ENCODE measurements around the gene ARFGAP3.

ARFGAP3 gene

DNA sequence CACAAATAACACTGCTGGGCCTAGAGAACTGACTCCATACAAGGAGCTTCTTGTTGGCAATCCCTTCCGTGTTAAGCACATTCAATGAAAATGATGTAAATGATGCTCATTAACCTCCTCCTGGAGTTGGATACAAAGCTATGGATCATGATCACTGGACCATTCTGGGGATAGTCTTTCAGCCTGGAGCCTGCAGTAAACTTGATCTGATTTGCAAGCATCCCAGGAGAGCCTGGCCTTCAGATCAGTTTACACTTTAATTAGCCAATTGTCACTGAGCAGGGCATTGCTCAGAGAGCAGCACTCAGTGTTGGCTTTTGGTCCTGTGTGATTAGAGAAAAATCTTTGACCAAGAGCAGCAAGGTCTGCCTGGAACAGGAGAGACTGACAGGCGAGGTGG, 45.6 kb downstream of the ARFGAP3 start:
- Mint-ChIP-seq H3K4me1 (ENCODE audit: low read depth) (peaks cover 5% of the 10 kb centered on the region), H3K36me3 (ENCODE audit: low read depth) (peaks cover 89% of the 10 kb centered on the region), H3K9me3 (no peaks in the 10 kb centered on the region), H3K4me3 (no peak overlapping the region), H3K27me3 (no peaks in the 10 kb centered on the region), H3K27ac (no peak overlapping the region)
- intact Hi-C loops (cut with micrococcal nuclease): no loop called here

DNA sequence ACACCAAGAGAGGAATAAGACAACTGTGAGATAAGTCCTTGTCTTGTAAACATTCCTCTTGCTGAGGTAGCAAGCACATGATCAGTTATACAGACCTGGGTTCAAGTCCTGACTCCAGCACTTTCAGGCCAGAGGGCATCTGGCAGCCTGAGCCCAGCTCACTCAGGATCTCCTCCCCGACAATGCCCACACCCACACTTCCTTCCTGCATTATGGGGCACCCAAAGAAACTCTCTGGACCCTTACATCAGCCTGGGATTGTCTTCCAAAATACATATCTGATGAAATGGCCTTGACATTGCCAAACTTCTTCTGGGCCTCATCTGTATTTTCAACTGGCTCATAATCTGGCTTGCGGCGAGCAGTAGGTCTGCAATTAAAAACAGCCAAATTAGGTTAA, 48.6 kb downstream of the ARFGAP3 start:
- H3K4me1 Mint-ChIP-seq (ENCODE audit: low read depth): peaks cover 5% of the 10 kb centered on the region
- intact Hi-C loops (cut with micrococcal nuclease): no loop called here
- peaks cover 96% of the 10 kb centered on the region for H3K36me3 Mint-ChIP-seq (ENCODE audit: low read depth)
- H3K4me3 Mint-ChIP-seq: no peak overlapping the region
- H3K27ac Mint-ChIP-seq: no peak overlapping the region
- H3K9me3 Mint-ChIP-seq: no peaks in the 10 kb centered on the region
- no peaks in the 10 kb centered on the region for H3K27me3 Mint-ChIP-seq

DNA sequence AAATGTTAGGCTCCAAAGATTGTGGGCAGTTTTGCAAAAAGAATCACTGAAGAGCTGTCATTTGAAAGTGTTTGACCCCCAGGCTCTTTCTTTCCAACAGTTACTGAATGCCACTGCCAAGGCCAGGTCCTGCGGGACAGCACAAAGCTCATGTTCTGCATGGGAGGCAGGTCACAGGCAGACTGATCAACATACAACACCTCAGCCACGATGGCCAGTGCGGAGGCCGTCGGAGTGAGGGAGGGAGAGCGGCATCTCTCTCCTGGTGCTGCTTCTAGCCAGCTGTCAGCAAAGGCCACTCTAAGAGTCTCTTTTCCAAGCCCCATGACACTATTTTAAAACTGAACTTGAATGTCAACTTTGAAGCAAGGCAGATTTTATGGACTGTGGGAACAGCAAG, 49.9 kb downstream of the ARFGAP3 start:
- H3K9me3 Mint-ChIP-seq: no peaks in the 10 kb centered on the region
- peaks cover 5% of the 10 kb centered on the region for H3K4me1 Mint-ChIP-seq (ENCODE audit: low read depth)
- H3K27me3 Mint-ChIP-seq: no peaks in the 10 kb centered on the region
- intact Hi-C loops (cut with micrococcal nuclease): no loop called here
- peaks cover 93% of the 10 kb centered on the region for H3K36me3 Mint-ChIP-seq (ENCODE audit: low read depth)
- no peak overlapping the region for H3K4me3 Mint-ChIP-seq
- no peak overlapping the region for H3K27ac Mint-ChIP-seq

DNA sequence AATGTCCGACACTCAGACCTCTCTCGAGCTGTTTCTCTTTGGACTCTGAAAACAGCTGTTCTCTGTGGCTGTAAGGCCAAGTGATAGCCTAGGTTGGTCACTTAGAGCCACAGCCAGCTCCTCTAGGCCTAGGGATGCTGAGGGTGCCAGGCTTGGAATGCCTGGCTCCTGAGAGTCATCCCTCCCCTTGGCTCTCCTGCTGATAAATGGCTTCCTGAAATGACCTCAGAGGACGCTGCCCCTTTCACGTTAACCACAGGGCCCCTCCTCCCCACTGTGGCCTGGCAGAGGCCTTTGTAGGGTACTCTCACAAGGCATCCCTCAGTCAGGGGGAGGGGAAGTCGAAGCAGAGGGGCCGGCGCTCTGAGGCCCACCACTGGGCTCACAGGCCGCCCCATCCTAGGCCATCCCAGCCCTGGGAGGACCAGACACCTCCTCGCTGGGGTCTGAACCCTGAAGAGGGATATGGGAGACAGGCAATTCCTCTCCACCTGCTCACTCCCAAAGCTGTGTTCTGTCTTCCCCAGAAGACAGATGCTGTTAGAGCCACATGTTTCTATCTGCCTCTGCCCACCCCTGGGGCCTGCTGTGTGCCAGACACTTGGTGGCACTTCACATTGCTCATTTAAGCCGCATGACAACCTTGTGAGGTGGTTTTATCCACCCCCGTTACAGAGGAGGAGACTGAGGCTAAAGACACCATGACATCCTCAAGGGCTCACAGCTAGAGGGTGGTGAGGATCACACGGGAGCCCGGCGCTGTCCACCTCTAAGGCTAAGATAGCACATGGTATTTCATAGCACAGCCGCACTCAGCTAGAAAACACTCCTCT, 50.9 kb downstream of the ARFGAP3 start:
- Mint-ChIP-seq H3K27ac (no peak overlapping the region), H3K4me3 (no peak overlapping the region), H3K4me1 (ENCODE audit: low read depth) (peaks cover 5% of the 10 kb centered on the region), H3K9me3 (no peaks in the 10 kb centered on the region), H3K36me3 (ENCODE audit: low read depth) (peaks cover 93% of the 10 kb centered on the region), H3K27me3 (no peaks in the 10 kb centered on the region)
- intact Hi-C loops (cut with micrococcal nuclease): no loop called here

DNA sequence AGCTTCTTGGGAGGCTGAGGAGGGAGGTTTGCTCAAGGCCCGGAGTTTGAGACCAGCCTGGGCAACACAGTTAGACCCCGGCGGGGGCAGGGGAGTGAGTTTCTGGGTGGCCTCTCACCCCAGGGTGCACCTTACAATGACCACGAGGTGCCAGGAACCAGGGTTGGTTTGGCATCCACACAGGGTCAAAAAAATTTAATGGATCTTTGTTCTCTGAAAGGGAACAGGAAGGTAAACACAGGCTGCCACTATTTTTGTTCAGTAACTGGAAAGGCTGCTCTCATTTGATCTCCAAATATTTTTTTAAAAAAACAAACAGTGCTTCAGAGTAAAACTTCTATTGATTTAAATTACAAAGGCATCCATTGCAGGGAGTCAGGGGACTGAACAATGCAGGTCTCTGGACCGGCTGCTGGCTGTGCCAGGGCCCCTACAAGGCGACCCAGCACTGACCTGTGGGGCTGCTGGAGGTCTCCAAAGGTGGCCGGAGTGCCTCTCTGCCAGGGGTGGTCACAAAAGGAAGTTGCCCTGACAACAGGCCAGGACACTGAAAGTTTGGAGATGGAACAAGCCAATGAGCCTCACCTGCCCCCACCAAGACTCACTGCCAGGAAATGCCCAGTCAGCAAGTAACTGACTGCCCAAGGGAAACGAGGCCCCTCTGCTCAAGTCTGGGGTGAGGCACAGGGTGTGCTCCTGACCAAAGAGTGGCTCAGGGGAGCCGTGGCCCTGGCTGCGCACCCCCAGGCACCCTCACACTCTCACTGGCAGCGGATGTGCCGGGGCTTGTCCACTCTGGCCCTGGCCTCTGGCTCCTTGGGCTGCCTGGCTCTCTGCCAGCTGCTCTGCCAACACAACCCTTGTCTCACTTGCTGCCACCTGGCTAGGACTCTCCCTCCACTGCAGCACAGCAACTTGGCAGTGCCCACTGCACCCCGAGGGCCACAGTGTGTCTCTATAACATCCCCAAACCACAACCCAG, 51.8 kb downstream of the ARFGAP3 start:
- Mint-ChIP-seq H3K27me3 (no peaks in the 10 kb centered on the region), H3K36me3 (ENCODE audit: low read depth) (peaks cover 93% of the 10 kb centered on the region), H3K9me3 (no peaks in the 10 kb centered on the region), H3K4me3 (no peak overlapping the region), H3K4me1 (ENCODE audit: low read depth) (peaks cover 5% of the 10 kb centered on the region), H3K27ac (no peak overlapping the region)
- intact Hi-C loops (cut with micrococcal nuclease): no loop called here

DNA sequence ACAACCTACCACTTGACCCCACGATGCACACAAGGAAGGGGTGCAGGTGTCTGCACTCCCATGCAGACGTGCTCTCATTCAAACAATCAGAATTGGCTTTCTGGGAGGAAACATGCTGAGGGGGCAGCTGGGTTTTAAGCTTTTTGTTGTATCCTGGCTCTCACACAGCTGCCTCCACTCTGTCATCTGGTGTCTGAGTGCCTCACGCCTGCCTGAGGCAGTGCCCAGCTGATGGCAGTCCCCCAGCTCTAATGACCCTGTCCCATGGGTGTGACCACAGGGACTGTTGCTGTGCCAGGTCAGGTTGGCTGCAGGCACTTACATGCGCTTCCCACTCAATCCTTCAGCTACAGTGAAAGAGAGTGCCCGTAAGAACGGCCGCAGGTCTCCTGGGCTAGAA, 53.7 kb downstream of the ARFGAP3 start:
- Mint-ChIP-seq H3K27ac (no peak overlapping the region), H3K4me1 (ENCODE audit: low read depth) (peaks cover under 1% of the 10 kb centered on the region), H3K27me3 (no peaks in the 10 kb centered on the region), H3K4me3 (no peak overlapping the region), H3K9me3 (no peaks in the 10 kb centered on the region), H3K36me3 (ENCODE audit: low read depth) (peaks cover 90% of the 10 kb centered on the region)
- intact Hi-C loops (cut with micrococcal nuclease): no loop called here

DNA sequence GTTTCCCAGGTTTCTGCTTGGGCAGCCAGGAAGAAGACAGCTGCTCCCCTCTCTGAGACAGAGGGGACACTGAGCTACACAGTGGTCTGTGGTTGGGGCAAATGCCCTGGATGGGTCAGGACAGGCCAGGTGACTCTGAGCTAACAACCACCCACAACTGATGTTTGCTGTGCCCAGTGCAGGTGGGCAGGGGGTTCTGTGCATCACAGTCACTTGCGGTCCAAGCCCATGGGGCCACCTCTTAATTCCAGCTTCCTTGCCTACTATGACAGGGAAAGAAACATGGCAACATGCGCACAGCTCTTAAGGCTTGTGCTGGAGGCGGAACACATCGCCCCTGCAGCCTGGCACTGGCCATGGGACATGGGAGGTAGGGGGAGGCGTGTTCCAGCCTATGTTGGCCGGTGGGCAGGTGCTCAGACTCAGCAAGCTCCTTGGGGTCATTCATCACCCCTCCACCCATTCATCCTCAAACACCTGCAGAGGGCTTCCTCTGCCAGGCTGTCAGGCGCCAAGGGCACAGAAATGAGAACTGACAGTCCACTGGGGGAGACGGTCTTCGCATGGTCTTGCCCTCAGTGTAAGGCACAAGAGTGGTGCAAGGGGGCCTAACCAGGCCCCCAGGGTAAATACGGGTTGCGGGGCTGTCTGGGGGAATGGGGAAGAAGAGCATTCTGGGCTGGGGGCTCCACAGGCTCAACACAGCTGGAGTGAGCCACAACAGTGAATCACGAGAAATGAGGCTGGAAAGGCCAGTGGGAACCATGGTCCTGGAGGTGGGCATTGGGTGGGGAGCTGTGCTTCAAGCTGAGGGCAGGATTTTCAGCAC, 55.6 kb downstream of the ARFGAP3 start:
- H3K27ac Mint-ChIP-seq: no peak overlapping the region
- no peaks in the 10 kb centered on the region for H3K9me3 Mint-ChIP-seq
- H3K36me3 Mint-ChIP-seq (ENCODE audit: low read depth): peaks cover 92% of the 10 kb centered on the region
- no peaks in the 10 kb centered on the region for H3K27me3 Mint-ChIP-seq
- intact Hi-C loops (cut with micrococcal nuclease): no loop called here
- H3K4me3 Mint-ChIP-seq: no peak overlapping the region
- peaks cover 5% of the 10 kb centered on the region for H3K4me1 Mint-ChIP-seq (ENCODE audit: low read depth)

DNA sequence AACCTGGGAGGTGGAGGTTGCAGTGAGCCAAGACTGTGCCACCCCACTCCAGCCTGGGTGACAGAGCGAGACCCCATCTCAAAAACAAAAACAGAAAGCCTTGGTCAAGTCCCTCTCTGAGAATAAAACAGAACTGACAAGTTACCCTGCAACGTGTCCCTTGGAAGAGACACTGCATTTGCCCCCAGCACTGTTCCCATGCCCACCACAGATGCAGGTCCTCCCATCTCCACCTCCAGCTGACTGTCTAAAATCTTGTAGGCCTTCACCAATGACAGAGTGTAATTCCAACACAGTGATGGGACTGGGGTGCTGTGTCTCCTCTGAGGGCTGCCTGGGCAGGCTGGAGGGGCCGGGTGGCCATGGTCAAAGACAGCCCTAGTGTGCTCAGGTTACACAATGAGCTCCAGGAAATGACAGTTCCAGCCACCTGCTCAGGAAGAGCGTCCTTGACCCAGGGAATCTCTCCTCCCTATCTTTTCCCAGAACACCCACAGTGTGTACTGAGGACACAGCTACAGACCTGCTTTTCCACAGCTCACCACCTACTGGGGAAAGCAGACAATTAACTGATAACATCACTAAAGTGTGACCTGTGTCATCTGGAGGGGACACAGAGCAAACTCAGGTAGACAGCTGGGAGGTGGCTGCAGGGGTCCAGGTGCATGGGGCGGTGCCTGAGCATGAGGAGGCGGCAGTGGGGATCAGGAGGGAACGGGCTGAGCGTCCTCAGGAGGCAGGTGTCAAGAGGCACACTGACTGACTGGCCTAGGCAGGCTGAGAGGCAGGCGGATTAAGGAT, 56.4 kb downstream of the ARFGAP3 start:
- H3K36me3 Mint-ChIP-seq (ENCODE audit: low read depth): peaks cover 92% of the 10 kb centered on the region
- intact Hi-C loops (cut with micrococcal nuclease): no loop called here
- H3K27me3 Mint-ChIP-seq: no peaks in the 10 kb centered on the region
- no peak overlapping the region for H3K4me3 Mint-ChIP-seq
- H3K9me3 Mint-ChIP-seq: no peaks in the 10 kb centered on the region
- H3K27ac Mint-ChIP-seq: no peak overlapping the region
- H3K4me1 Mint-ChIP-seq (ENCODE audit: low read depth): peaks cover 5% of the 10 kb centered on the region

DNA sequence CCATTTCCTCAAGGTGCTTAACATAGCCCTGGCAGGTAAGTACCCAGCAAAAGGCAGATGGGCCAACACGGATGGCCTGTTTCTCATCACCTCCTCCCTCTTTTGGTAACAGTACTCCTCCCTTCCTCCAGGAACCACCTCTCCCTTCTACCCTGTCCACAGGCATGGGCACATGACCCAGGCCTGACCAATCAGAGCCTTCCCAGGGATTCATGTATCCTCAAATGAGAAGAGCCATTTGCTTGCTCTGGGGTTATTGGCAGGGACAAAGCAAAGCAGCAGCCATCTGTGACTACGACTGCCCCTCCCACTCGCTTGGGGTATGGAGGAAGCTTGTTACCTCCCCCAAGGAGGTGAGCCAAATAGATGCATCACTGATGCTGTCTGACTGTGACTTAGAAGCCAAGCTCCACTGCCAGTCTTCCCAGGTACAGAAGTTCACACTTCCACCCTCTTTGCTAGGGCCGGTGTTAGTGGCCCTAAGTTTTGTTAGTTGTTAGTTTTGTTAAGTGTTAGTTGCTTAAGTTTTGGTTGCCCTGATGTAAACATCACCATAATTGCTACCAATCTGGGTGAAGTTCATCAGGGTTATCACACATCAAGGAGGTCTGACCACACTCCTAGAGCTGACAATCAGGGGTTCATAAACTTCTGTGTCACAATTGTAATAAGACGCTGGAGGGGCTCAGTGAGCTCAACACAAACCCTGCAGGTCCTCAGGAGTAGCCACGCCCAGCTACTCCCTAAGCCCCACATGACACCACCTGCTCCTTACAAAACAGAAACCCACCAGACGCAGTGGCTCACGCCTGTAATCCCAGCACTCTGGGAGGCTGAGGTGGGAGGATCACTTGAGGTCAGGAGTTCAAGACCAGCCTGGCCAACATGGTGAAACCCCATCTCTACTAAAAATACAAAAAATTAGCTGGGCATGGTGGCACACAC, 57.3 kb downstream of the ARFGAP3 start:
- H3K9me3 Mint-ChIP-seq: no peaks in the 10 kb centered on the region
- intact Hi-C loops (cut with micrococcal nuclease): no loop called here
- H3K36me3 Mint-ChIP-seq (ENCODE audit: low read depth): peaks cover 92% of the 10 kb centered on the region
- H3K4me1 Mint-ChIP-seq (ENCODE audit: low read depth): peaks cover 5% of the 10 kb centered on the region
- no peak overlapping the region for H3K27ac Mint-ChIP-seq
- no peaks in the 10 kb centered on the region for H3K27me3 Mint-ChIP-seq
- H3K4me3 Mint-ChIP-seq: no peak overlapping the region

DNA sequence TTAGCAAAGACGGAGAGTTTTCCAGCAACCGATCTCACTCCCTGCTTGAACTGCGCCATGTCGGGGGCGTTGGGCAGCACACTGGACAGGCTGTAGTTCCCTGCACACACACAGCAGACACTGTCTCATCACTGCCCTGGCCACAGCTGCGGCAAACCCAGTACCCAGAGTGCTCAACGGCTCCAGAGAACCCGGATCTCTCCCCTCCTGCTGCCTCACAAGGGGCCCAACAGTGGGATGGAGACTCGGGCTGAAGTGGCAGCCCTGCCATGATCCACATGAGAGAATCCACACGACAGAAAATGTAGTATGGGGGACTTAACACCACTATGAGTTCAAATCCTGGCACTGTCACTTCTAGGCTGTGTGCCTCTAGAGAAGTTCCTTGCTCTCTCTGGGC, 58.0 kb downstream of the ARFGAP3 start:
- H3K36me3 Mint-ChIP-seq (ENCODE audit: low read depth): peaks cover 92% of the 10 kb centered on the region
- H3K4me1 Mint-ChIP-seq (ENCODE audit: low read depth): peaks cover 5% of the 10 kb centered on the region
- no peaks in the 10 kb centered on the region for H3K9me3 Mint-ChIP-seq
- no peak overlapping the region for H3K4me3 Mint-ChIP-seq
- H3K27ac Mint-ChIP-seq: no peak overlapping the region
- no peaks in the 10 kb centered on the region for H3K27me3 Mint-ChIP-seq
- intact Hi-C loops (cut with micrococcal nuclease): no loop called here

DNA sequence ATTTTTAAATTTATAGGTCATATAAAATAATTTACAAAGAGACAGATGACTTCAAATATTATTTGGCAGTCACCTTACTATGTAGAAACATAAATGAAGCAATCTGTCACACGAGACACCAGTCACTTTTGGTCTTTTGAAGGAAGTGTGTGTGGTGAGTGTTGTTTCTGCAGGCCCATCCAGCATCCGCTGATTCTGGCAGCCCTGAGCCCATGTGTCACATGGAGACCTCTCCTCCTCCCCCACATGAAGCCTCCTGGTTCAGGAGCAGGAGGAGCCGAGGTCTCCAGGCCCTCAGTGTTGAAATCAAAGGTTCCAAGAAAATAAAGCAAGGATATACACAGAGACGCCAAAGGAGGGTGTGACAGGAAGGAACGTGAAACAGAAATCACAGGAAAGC, 60.1 kb downstream of the ARFGAP3 start:
- Mint-ChIP-seq H3K27ac (no peak overlapping the region), H3K4me3 (no peak overlapping the region), H3K4me1 (ENCODE audit: low read depth) (peaks cover 5% of the 10 kb centered on the region), H3K36me3 (ENCODE audit: low read depth) (peaks cover 92% of the 10 kb centered on the region), H3K9me3 (no peaks in the 10 kb centered on the region), H3K27me3 (no peaks in the 10 kb centered on the region)
- intact Hi-C loops (cut with micrococcal nuclease): no loop called here

DNA sequence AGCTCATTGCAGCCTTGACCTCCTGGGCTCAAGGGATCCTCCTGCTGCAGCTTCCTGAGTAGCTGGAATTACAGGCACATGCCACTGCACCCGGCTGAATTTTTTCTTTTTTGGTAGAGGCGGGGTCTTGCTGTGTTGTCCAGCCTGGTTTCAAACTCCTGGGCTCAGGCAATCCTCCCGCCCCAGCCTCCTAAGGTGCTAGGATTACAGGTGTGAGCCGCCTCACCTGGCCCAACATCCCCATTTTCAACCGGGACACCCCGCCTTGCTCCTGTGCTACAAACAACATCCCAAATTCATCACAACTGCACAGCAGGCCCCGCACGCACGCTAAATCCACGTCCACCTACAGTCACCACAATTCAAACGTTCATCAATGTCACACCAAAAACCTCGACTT, 61.0 kb downstream of the ARFGAP3 start:
- Mint-ChIP-seq H3K4me1 (ENCODE audit: low read depth) (peaks cover 5% of the 10 kb centered on the region), H3K27me3 (no peaks in the 10 kb centered on the region), H3K9me3 (no peaks in the 10 kb centered on the region), H3K4me3 (no peak overlapping the region), H3K36me3 (ENCODE audit: low read depth) (peaks cover 83% of the 10 kb centered on the region), H3K27ac (no peak overlapping the region)
- intact Hi-C loops (cut with micrococcal nuclease): no loop called here

All from dendritic cell treated with granulocyte-macrophage colony-stimulating factor and Interleukin-4, amounts not matched to agents 40 ng/mL and 50 ng/mL, for 4 days (primary cell).